Stimulated activated CD4-positive, alpha-beta T cell treated with anti-CD3 and anti-CD28 coated beads, TNF-alpha, amount 100 ng/mL, for 4 hours (primary cell): ENCODE data around the gene PDE4D.
"Not testable (repeated sequence)": the region's sequence is repeated elsewhere in the genome, so short reads cannot be mapped to it uniquely, and the experiment has no call there.

ENCODE experiments used
- DNase-seq, 3 experiments: peaks; one replicate each; pipeline ENCODE4 v3.0.0-alpha.2; 2020; ENCODE audit warnings: low read depth in 3 of 3

PDE4D gene

GRCh38 chr5:59608745-59609144 is 284.8 kb downstream of the PDE4D start:
- no peak for DNase-seq

DNA sequence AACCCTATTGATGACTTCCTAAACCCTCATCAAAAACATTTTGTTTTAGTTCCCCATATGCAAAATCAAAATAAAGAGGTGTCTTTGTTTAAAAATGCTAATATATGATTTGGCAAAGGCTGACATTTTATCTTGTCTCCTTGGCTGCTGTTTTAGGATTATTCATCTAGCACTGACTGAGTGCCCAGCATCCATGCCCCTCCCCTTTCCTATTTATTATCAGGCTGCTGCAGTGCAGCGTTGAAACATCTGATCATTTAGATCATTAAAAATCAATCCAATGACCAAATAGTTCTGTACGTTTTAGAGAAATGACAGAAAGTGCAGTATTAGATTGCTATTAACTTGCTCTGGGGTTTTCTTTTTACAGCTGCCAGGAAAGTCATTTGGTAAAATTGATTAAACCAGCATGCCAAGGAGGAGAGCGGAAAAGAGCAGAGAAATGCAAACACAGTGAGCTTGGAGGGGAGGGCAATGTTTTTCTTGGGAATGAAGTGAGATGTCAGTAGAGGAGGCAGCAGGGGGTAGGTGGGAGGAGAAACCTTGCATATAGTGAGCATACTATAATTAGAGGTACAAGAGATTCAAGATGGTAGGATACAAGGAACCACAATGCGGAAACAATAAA is 286.3 kb downstream of the PDE4D start:
- no peak for DNase-seq

DNA sequence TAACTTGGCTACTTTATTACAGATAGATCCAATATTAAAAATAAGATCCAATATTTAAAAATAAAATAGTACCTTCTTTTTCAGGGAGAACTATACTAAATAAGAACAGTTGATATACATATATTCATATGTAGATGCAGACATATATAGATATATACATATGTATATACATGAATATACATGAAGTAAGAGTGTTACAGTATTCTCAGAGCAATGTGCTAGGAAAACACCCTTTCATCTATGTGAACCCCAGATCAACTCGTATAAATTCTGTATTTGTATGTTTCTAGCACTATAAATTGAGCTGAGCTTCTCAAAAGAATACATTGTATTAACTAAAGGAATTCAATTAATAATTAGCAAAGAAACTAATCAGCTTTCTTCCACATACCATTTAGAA is 287.6 kb downstream of the PDE4D start:
- DNase-seq = no peak

DNA sequence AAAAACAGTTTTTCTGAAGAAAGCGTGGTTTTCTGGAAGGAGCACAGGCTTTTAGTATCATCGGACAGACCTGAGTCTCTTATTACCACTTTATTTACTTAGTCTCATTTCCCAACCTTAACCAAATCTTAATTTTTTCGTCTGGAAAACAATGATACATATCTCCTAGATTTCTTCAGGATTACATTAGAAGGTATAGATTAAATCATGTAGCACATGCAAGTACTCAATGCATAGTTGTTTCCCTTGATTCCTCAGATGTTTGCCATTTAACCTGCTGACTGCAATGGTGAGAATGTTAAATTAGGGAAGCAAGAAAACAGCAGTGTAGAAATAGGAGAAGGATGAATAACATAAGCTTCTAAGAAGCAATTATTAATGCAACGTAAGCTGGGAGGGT is 289.4 kb downstream of the PDE4D start:
- no peak for DNase-seq

GRCh38 chr5:59600998-59601397 is 292.5 kb downstream of the PDE4D start:
- DNase-seq = no peak

DNA sequence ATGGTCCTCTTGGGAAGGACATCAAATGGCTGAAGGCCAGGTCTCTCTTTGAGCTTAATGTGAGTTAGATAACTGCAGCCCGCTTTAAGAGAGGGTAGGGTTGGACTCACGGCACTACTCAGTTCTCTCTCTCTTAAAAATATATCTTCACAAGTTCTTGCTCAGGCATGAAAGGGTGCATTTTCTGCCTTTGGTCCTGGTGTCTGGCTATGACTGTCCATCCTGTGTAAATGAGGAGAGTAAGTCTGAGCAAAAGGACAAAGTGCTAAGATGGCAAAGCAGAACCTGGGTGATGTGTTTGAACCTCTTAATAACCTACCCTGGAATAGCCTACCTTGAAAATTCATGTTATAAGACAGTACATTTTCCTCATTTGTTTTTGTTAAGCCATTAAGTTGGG is 293.4 kb downstream of the PDE4D start:
- no peak for DNase-seq

DNA sequence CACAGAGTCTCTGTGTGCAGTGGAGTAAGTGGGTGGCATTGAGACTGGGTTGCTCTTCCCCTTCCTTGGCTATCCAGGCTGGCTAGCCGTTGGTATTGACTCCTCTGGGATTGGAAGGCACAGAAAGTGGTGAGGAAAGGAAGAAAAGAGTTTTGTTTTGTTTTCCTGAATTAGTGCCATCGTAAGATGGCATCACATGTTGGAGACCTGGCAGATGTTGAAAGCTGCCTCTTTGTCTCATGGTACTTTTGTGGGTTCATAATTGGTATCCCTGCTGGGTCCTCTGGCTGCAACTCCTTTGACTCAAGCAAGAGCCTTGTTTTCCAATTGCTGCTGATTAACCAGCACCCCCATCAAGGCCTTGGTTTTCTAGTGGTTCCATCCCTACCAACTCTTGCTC is 293.8 kb downstream of the PDE4D start:
- no peak for DNase-seq

- no peak for DNase-seq
Measured at GRCh38 chr5:59598547-59598874, 295.0 kb downstream of the PDE4D start.

GRCh38 chr5:59597690-59598546 is 295.6 kb downstream of the PDE4D start:
- no peak for DNase-seq

DNA sequence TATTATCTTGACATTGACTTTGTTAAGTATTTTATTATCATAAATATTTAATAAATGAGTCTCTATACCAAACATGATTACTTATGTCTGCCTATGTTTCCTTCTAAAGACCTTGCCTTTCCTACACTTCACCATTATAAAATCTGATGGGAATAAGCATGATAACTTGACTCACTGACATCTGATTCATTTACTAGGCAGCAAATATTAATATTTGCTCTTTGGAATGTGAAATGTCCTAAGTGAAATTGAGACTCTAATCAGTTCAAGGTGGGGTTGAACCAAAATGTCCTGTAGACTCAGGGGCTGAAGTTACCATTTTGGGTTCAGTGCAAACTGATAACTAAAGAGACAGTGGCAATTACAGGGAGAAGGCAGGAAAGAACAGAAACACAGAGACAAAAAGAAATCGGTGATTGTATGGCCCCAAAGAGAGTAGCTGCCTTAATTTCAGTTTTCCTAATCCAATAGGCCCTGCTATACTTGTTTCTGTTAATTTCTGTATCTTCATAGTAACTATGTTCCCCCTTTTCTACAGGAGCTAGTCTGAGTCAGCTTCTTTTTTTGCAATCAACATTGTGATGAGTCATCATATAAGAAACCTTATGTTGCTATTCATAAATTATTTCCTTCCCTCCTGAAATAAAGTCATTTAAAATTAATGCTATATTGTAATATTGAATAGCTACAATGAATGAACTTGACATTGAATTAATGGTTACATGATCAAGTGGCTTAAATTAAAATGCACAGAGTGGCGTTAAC is 296.8 kb downstream of the PDE4D start:
- no peak for DNase-seq

DNA sequence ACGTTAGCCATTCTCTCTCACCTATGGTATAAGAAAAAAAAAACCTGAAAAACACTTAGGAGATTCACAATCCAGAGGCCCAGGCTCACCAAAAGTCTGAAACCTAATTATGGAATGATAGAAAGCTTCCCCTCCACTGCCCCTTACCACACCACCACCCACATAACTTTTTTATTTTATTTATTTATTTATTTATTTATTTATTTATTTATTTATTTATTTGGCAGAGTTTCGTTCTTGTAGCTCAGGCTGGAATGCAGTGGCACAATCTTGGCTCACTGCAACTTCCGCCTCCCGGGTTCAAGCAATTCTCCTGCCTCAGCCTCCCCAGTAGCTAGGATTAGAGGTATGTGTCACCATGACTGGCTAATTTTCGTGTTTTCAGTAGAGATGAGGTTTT is 299.4 kb downstream of the PDE4D start:
- not testable (repeated sequence) for DNase-seq

- DNase-seq = no peak
Measured at GRCh38 chr5:59593439-59594007, 300.0 kb downstream of the PDE4D start.

DNA sequence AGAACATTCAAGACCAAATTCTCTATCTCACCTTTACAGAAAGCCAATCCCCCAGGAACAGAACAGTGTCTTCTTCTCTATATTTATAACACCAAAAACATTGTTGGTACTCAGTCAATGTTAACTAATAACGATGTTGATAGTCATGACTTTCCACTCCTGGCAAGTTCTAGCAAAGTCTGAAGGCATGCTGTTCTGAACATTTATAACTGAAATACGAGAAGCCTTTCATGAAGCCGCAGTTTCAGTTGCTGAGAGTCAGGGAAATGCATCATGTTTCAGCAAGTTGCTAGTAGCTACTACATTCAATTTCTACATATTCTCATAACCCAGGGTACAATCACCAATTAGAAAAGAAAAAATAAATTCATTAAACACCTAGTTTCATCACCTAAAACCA is 301.4 kb downstream of the PDE4D start:
- no peak for DNase-seq

DNA sequence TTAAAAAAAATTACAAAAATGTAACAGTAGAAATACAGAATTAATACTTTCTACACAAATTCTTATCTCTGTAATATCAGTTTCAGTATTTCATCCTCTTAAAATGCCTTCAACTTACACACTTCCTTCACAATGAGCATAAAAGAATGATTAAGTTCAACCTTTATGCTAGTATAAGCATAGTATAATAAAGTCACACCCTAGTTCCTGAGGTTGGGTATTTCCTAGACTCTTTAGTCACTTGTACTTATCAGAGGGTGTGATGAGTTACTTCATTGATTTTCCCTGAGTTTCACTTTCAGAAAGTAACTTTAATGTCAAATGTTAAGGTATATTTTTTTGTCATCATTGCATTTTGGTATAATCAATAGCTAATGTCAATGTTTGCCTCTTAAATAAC is 302.4 kb downstream of the PDE4D start:
- DNase-seq = no peak

GRCh38 chr5:59588922-59589321 is 304.6 kb downstream of the PDE4D start:
- DNase-seq = no peak

GRCh38 chr5:59587489-59588337 is 305.8 kb downstream of the PDE4D start:
- no peak for DNase-seq

- DNase-seq = no peak
Measured at GRCh38 chr5:59586841-59587240, 306.7 kb downstream of the PDE4D start.

DNA sequence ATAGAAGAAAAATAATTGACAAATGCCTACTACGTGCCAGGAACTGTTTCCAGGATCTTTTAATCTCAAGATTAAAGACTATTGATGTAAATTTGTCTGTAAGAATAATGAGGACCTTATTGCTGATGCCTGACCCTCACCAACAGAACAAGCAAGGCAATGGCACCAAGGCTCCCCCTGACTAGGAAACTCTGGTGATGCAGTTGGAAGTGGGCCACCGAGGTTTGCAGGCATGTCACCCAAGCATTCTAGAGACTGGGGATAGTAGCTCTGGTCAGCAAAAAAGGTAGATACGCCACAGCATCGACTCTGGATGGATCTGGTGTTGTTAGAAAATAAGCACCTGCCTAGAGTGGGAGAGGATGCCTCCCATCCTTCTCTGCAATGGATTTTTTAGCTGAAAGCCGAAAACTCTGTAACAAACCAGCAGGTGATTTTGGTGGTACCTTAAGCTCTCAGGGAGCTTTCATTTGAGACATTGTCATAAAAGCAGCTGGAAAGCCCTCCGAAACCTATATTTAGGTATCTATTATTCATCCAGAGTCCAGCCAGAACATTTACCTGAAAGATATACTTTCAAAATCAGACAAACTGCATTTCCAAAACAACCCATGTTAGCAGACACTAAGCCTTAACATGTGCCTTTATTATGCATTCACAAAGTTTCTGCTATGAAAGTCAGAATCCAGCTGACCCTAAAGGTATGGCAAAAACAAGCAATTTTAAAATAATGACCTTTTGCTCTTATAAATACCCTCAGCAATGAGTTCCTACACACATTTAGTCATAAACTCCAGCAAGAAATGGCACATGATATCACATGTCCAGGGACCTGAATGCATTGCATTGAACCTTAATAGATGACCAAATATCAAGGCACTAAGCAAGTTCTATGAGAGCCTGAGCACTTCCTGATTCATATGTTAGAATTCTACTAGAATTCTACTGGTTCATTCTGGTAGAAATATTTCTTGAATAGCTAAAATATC is 308.4 kb downstream of the PDE4D start:
- no peak for DNase-seq

GRCh38 chr5:59583810-59584562 is 309.5 kb downstream of the PDE4D start:
- no peak for DNase-seq
